B cell (primary cell): ENCODE results near the gene TBC1D22A.

Experiments
- CTCF ChIP-seq: fragments of 200-600 bp; IDR thresholded peaks from one replicate; pipeline ENCODE4 v1.8.0; 2022; ENCODE audit warnings: antibody characterized with exemption, mild to moderate bottlenecking
- EZH2 ChIP-seq: IDR thresholded peaks from 2 replicates; pipeline ENCODE4 v1.6.1; 2012; ENCODE audit warnings: borderline replicate concordance, low read depth, mild to moderate bottlenecking, moderate library complexity, low read length; ENCODE audit not compliant: insufficient read depth, poor library complexity, severe bottlenecking

- no peak for TF ChIP-seq CTCF
- no peak for TF ChIP-seq EZH2
Measured at GRCh38 chr22:46961591-46962295, 199.3 kb downstream of the TBC1D22A start.
